Large intestine (tissue), 3 donors: ENCODE measurements around the gene OCA2. TPM values are rescaled to one million over a fixed set of nuclear protein-coding genes. Genes with fewer than 3 reads are reported as not detected.

Source experiments
- DNase-seq, 2 donors: peaks; one replicate each; pipeline versions ENCODE4 v3.0.0 to v3.0.0-alpha.2; 2013
- H3K27ac ChIP-seq: one replicate; pipeline ENCODE4 v1.5.1; 2013; ENCODE audit warnings: low read length
- H3K27me3 ChIP-seq: 2 replicates; pipeline ENCODE4 v1.6.1; 2013; ENCODE audit warnings: low read length; ENCODE audit not compliant: control insufficient read depth, insufficient read depth
- H3K36me3 ChIP-seq: 2 replicates; pipeline ENCODE4 v1.6.1; 2013; ENCODE audit warnings: low read length; ENCODE audit not compliant: control insufficient read depth, insufficient read depth
- H3K4me1 ChIP-seq: one replicate; pipeline ENCODE4 v1.6.1; 2013; ENCODE audit warnings: low read length; ENCODE audit not compliant: control insufficient read depth, insufficient read depth
- H3K4me3 ChIP-seq: one replicate; pipeline ENCODE4 v1.5.1; 2013; ENCODE audit warnings: low read length
- H3K9me3 ChIP-seq: one replicate; pipeline ENCODE4 v1.6.1; 2013; ENCODE audit warnings: mild to moderate bottlenecking, low read depth, low read length, moderate library complexity; ENCODE audit not compliant: control insufficient read depth
- WGBS: methylation state at CpG from one replicate; pipeline ENCODE4 v1.1.5; 2013; ENCODE audit warnings: low lambda C conversion rate; ENCODE audit not compliant: insufficient coverage; 5-methylcytosine and 5-hydroxymethylcytosine counted together
- polyA plus RNA-seq: library from polyadenylated mRNA; unstranded; fragments of 120-200 nt; gene quantifications from one replicate; pipeline ENCODE4 v1.2.1, GENCODE V29; 2013

OCA2 gene
- polyA plus RNA-seq, 1 donor: 6.5 TPM

DNA sequence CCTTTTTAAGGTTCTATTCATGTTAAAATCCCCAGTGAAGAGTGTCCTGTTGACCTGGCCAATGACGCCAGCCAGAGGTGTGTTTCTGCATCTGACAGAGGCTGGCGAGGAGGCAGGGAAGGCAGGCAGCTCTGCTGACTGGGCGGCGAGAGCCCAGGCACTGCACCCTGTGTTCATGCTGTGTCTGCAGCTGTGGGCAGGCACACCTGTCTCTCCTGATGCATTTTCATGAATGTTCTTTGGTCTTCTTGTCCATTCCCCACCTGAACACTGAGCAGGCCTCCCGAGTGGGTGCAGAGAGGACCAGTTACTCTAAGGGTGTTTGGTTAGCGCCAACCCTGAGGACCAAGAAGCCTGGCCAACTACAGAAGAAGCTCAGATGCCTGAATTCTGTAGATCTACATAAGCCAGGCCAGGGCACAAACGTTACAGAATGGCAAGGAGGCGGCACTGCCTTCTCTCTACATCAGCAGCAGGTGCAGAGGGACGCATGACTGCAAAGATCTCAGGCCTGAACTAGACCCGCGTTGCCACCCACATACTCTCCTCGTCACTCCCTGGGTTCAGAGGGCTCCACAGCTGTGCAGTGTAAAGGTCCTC lies 233.7 kb downstream of the OCA2 start:
- H3K36me3 ChIP-seq: no peaks in the 10 kb centered on the region
- no peak for DNase-seq
- no peaks in the 10 kb centered on the region for H3K9me3 ChIP-seq
- WGBS: 90% methylated on average over 2 of the region's 12 CpGs
- H3K27ac ChIP-seq: no peak overlapping the region
- H3K27me3 ChIP-seq: no peaks in the 10 kb centered on the region
- no peak overlapping the region for H3K4me3 ChIP-seq
- H3K4me1 ChIP-seq: no peaks in the 10 kb centered on the region

DNA sequence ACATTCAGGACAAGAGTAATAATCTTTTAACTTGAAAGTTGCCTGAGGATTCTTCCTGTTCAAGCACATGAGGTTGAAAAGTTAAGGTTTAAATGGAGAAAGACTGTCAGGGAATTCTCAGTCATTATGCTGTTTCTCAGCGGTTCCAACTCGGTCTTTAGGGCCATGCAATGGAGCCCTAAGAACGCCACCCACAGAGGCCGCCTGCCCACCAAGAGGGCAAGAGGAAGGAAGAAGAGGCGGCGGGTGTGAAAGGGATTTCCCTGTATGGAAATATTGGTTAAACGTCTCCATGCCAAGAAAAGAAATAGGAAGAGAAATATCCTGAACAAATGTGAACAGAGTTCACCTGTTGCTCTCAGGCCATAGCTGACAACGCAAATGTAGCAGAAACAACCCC lies 234.4 kb downstream of the OCA2 start:
- Histone ChIP-seq H3K4me3 (no peak overlapping the region), H3K4me1 (no peaks in the 10 kb centered on the region), H3K27ac (no peak overlapping the region), H3K36me3 (no peaks in the 10 kb centered on the region), H3K27me3 (no peaks in the 10 kb centered on the region), H3K9me3 (no peaks in the 10 kb centered on the region)
- no peak for DNase-seq
- 100% methylated on average over 4 of the region's 8 CpGs for WGBS

DNA sequence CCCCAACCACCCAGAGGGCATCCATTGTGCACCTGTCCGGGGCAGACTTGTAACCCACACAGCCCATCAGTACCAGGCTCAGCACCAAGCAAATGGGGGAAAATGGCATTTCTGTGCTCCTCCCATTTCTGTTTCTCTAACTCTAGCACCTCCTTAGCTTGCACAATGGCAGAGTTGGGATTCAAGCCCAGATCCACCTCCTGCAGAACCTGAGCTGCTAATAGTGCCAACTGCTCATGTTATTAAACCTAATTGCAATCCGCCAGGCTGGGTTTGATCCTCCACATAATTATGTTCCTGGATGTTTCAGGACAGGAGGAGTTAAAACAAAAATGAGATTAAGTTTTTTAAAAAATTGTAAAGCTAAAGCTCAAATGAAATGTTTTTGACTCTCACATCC lies 235.0 kb downstream of the OCA2 start:
- Histone ChIP-seq H3K27ac (no peak overlapping the region), H3K4me1 (no peaks in the 10 kb centered on the region), H3K27me3 (no peaks in the 10 kb centered on the region), H3K36me3 (no peaks in the 10 kb centered on the region), H3K9me3 (no peaks in the 10 kb centered on the region), H3K4me3 (no peak overlapping the region)
- no CpG with 5 or more reads among the region's 2 CpGs for WGBS
- DNase-seq: no peak

DNA sequence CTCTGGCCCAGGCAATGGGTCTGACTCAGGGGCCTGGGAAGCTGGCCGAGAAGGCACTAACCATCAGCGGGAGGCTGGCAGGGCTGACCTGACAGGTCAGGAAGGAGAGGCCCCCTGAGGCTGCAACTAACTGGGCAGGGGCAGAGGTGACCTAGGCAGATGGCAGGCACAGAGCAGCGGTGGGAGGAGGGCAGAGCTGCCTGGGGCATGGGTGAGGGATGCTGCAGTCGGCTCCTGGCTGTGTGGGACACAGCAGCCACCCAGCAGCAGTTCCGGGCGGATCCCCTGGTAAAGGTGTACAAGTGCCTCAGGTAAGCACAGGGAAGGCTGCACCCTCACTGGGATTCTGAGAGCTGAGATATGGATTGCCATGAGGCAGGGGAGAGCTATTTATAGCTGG lies 236.1 kb downstream of the OCA2 start:
- no peak overlapping the region for H3K4me3 ChIP-seq
- H3K27me3 ChIP-seq: no peaks in the 10 kb centered on the region
- DNase-seq: no peak
- no peaks in the 10 kb centered on the region for H3K36me3 ChIP-seq
- H3K27ac ChIP-seq: no peak overlapping the region
- no CpG with 5 or more reads among the region's 6 CpGs for WGBS
- H3K4me1 ChIP-seq: no peaks in the 10 kb centered on the region
- no peaks in the 10 kb centered on the region for H3K9me3 ChIP-seq

DNA sequence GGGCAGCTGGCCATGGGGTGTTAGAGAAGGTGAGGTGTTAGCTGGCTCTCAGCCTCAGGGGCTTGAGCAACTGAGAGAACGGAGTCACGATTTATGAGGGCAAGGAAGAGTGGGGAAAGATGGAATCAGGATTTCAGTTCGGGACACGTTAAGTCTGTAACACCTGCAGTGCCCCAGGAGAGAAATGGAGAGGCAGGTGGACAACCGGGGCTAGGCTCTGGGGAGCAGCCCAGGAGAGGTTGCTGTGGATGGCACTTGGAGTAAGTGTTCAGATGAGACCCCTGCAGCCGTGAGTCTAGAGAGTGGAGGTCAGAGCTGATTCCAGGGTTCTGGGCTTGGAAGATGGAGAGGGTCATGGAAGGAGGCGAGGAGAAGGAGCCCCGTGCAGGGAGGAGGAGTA lies 237.9 kb downstream of the OCA2 start:
- no peak overlapping the region for H3K4me3 ChIP-seq
- no peak for DNase-seq
- H3K4me1 ChIP-seq: no peaks in the 10 kb centered on the region
- no peaks in the 10 kb centered on the region for H3K9me3 ChIP-seq
- H3K27ac ChIP-seq: no peak overlapping the region
- H3K36me3 ChIP-seq: no peaks in the 10 kb centered on the region
- no CpG with 5 or more reads among the region's 8 CpGs for WGBS
- no peaks in the 10 kb centered on the region for H3K27me3 ChIP-seq

DNA sequence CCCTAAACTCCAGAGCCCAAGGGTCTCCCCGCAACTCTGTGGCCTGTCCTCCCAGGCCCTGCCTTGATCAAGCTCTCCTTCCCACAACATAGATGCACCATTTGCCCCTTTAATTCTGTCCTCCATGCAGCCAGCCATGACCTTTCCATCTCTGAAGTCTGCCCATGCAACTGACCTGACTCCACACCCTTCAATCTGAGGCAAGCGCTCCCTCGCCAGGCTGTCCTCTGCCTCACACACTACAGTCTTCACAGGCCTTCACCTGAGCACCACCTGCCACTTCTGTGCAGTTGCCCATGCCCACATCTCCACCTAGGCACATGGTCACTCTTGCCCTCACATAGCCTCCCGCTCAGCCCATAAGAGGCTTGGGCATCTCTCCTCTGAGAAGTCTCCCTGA lies 244.0 kb downstream of the OCA2 start:
- Histone ChIP-seq H3K27ac (no peak overlapping the region), H3K4me1 (no peaks in the 10 kb centered on the region), H3K9me3 (no peaks in the 10 kb centered on the region), H3K27me3 (no peaks in the 10 kb centered on the region), H3K36me3 (no peaks in the 10 kb centered on the region), H3K4me3 (no peak overlapping the region)
- 100% methylated on average over 1 of the region's 4 CpGs for WGBS
- DNase-seq: no peak

DNA sequence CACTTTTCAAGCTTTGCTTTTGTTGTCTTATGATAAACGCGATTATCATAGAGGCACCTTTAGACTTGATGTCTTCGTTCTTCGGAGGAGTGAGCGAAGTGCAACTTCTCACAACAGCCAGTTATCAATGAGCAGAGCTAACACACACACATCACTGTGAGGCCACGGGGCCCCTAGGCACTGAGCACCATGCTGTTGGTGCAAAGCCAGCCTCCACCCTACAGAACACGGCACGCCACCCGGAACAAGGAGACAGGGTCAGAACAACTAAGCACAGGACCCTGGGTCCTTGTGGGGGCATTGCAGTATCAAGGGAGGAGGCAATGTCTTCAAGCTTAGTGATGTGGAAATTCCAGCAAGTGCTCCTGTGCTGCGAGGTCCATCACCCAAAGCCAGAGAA lies 244.5 kb downstream of the OCA2 start:
- Histone ChIP-seq H3K4me1 (no peaks in the 10 kb centered on the region), H3K27ac (no peak overlapping the region), H3K9me3 (no peaks in the 10 kb centered on the region), H3K27me3 (no peaks in the 10 kb centered on the region), H3K36me3 (no peaks in the 10 kb centered on the region), H3K4me3 (no peak overlapping the region)
- DNase-seq: no peak
- no CpG with 5 or more reads among the region's 10 CpGs for WGBS

DNA sequence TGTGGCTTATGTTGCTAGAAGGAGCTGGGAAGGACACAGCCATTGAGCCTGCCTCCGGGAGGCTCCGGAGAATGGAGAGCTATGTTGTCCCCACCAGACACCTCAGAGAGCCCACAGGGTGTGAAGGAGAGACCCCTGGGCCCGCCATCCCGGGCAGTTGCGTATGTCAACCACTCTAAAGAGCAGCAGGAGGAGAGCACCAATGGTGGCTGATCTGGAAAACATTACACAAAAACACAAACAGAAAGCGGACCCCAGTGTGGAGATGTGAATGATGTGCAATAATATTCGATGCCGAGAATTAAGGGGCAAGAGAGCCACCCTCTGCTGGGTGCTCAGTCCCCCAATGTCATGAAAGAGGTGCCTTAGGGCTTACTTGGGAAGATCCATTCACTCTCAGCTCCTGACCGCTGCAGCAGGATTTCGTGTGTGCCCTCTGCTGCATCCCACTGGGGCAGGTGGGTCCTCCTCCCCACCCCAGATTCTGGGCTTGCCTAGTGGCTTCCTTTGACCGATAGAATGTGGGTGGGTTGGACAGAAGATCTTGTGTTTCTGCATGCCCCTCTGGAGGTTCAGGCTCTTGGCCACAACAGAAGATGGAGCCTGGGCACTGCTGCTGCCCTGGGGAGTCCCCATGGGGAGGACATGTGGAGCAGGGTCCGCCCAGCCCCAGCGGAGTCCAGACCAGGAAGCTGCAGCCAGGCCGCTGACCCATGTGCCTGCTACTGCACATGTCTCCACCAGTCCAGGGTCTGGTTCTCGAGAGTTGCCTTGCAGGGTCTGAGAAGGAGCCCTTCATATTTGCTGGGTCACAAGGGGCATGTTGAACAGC lies 245.3 kb downstream of the OCA2 start:
- H3K9me3 ChIP-seq: no peaks in the 10 kb centered on the region
- no peak overlapping the region for H3K27ac ChIP-seq
- WGBS: no CpG with 5 or more reads among the region's 15 CpGs
- H3K4me1 ChIP-seq: no peaks in the 10 kb centered on the region
- no peak overlapping the region for H3K4me3 ChIP-seq
- DNase-seq: no peak
- H3K27me3 ChIP-seq: no peaks in the 10 kb centered on the region
- H3K36me3 ChIP-seq: no peaks in the 10 kb centered on the region

DNA sequence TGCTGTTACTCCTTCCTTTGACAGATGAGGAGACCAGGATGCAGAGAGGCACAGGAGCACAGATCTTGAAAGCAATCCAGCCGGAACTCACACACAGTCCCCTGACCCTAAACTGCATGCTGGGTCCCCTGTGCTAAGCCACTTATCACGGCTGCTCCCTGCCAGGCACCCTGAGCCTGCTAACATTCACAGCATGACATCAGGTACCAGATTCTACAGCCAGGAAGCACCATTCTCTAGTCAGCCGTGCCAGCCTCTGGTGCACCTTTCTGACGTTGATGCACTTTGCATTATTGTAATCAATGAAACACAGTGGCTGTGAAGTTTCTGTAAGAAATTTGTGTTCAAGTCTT lies 247.3 kb downstream of the OCA2 start:
- no peaks in the 10 kb centered on the region for H3K36me3 ChIP-seq
- no peak overlapping the region for H3K4me3 ChIP-seq
- H3K27ac ChIP-seq: no peak overlapping the region
- no CpG with 5 or more reads among the region's 4 CpGs for WGBS
- no peaks in the 10 kb centered on the region for H3K27me3 ChIP-seq
- DNase-seq: no peak
- no peaks in the 10 kb centered on the region for H3K9me3 ChIP-seq
- no peaks in the 10 kb centered on the region for H3K4me1 ChIP-seq

DNA sequence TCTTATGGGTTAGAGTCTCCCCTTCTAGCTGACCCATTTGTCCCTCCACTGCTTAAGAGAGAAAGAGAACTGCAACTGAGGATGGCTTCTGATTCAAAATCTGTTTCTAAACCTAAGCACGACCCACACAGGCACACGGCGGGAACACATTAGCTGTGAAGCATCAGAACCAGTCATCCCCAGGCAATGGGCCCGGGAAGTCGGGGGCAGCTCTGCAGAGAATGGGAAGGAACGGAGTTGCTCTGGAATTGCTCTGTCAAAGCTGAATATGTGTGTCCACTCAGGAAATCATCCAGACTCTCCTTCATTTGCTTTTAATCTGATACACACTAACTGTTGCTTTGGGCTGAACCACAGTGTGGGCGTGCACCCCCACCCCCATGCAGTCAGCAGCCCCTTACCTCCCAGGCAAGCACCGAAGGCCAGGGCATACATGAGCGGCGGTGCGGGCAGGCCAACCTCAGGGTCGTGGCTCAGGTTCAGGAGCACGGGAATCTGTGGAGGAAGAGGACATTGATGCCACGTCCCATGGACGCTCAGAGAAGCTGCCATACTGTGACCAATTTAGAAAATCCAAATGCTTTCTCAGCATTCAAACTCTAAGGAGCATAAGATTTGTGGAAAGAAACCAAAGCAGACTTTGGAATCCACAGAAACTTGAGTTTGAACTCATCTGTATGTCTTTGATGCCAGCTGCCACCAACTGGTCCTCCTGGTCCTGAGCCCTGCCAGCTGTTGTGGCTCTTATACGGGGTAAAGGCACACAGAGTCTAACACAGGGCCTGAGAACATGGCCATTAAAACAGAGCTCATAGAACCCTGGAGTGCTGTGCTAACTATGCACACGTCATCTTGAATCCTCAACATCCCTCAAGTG lies 247.9 kb downstream of the OCA2 start:
- Histone ChIP-seq H3K4me3 (no peak overlapping the region), H3K9me3 (no peaks in the 10 kb centered on the region), H3K4me1 (no peaks in the 10 kb centered on the region), H3K36me3 (no peaks in the 10 kb centered on the region), H3K27ac (no peak overlapping the region), H3K27me3 (no peaks in the 10 kb centered on the region)
- DNase-seq: no peak
- WGBS: no CpG with 5 or more reads among the region's 17 CpGs
